Fibroblast of skin of right quadriceps (primary cell): ENCODE measurements around the gene ENTREP3.

Experiments
- DNase-seq: peaks from one replicate; pipeline ENCODE4 v3.0.0-alpha.2; 2013

ENTREP3 gene

GRCh38 chr1:155277902-155278688 lies 22.8 kb upstream of the ENTREP3 start:
- DNase-seq = peak; percentile 28

DNA sequence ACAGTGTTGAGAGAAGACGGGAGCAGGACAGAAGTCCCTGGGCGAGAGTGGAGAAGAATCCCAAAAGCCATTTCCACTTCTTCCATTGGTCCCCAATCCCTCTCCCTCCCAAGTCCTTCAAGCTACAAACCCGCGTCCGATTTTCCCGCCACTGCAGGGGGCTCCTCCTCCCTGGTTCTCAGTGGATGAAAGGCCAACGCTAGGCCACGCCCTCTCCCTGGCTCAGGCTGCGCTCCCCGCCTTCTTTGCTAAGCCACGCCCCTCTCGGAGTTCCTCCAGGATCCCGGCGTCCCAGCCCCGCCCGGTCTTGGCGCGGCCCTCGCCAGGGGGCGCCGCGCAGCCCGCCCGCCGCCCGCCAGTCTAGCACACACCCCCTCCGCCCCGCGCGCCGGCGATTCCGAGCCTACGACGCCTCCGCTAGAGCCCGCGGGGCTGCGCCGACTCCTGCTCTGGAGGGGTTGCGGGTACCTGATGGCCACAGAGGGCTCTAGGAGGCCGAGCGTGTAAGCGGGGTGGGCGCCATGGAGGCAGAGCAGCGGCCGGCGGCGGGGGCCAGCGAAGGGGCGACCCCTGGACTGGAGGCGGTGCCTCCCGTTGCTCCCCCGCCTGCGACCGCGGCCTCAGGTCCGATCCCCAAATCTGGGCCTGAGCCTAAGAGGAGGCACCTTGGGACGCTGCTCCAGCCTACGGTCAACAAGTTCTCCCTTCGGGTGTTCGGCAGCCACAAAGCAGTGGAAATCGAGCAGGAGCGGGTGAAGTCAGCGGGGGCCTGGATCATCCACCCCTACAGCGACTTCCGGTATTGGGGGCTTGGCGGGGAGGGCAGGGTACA lies 22.0 kb upstream of the ENTREP3 start, which contains the start of gene HCN3:
Gene HCN3, plus strand, starts transcription at position 394 of the 832 bp plus-strand sequence. Its CDS starts 128 bp downstream, at position 522.
- DNase-seq = peak; percentile 94

- DNase-seq = peak; percentile 95
Measured at GRCh38 chr1:155273343-155274245, 18.3 kb upstream of the ENTREP3 start, which contains the start of gene CLK2. TSS of gene CLK2 (minus strand) at chr1:155273504. CDS start at chr1:155270977, 2,527 bp downstream.

DNA sequence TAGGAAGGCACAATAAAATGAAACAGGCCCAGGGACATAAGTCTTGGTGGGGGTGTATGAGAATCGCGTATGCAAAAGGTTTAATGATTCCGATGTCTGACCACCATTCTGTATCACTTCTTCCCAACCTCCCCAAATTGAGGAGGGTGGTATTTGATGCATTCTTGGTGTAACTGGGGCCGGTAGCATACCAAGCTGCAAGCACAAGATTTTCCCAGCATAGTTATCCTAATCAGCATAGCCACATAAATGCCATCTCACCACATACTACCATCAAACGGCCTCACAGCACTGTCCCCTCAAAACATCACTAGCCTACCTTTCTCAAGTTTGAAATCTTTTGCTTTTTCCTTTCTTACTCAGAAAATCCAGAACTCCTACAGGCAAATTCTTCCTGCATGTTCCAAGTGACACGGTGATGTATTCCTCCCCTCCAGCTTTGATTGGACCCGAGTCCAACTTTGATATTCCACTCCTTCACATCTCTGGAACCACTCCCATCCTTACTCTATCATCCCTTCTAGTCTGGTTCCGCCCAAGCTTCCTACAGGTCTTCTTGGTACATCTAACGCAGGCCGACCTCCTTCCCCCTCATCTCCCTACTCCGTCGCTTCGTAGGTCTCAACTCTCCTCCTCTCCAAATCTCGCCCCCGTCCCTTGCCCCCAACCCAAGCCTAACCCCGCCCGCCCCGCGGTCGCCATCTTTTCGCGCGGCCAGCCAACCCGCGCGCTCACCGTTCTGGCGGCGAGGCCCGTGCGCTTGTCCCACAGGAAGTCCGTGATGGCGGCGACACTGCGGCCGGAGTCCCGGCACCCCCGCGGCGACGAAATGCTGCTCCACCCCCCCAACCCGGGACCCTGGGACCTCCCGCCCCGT lies 17.4 kb upstream of the ENTREP3 start:
- peak; percentile 54 for DNase-seq

DNA sequence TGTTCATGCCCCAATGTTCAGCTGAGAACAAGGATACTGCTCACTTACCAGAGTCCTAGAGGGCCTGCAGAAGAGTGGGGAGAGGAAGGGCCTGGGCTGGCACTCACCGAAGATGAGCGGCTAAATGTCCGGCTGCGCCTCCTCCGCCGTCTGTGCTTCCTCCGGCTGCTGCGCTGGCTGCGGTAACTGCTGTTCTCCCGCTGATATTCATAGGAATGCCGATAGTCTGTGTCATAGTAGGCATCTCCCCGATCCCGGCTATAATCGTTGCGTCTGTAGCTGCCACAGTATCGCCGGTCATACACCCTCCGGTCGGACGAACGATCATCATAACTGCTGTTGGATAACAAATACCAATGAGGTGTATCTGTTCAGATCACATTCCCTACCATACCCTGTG lies 14.1 kb upstream of the ENTREP3 start:
- no peak for DNase-seq

GRCh38 chr1:155268630-155269029 lies 13.3 kb upstream of the ENTREP3 start:
- no peak for DNase-seq

- DNase-seq = no peak
Measured at GRCh38 chr1:155267373-155267772, 12.1 kb upstream of the ENTREP3 start.

GRCh38 chr1:155266553-155266952 lies 11.3 kb upstream of the ENTREP3 start:
- no peak for DNase-seq

- no peak for DNase-seq
Measured at GRCh38 chr1:155263067-155263466, 7.8 kb upstream of the ENTREP3 start.

DNA sequence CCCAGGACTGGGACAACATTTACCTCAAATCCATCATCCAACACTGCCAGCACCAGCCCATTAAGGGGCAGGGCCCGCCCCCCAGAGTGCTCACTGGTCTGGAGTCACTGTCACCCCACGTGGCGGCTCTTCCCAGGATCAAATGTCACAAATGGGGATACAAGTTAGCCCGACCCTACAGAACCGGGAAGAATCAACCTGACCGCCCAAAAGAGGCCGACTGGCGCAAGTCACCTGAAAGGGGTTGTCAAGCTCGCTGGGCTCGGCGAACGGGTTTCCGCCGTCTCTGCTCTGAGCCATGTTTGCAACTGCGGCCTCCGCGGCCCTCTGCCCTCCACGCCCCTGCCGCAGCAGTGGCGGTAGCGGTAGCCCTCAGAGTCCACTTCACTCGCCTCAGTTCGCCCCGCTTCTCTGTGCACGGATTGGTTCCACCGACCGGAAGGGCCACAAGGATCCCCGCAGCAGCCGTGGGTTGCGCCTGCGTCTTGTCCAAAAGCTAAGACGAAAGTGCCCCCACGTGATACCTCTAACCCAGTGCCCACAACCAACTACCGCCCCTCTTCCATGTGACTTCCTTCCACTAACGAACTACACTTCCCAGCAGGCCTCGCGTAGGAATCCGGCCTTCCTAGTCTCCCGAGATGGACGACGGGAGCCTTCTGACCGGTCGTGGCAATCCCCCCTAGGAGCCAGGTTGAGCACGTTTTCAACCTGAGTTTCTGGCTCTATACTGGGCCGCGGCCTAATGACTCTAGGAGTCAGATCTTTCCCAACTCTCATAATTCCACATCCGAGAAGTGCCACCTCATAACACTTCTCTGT lies 6.8 kb upstream of the ENTREP3 start, which contains the start of gene SCAMP3:
Gene SCAMP3, minus strand, starts transcription at position 509 of the 822 bp plus-strand sequence. Its CDS starts 209 bp downstream, at position 300.
- peak; percentile 97 for DNase-seq

GRCh38 chr1:155261493-155261851 lies 6.2 kb upstream of the ENTREP3 start:
- DNase-seq = no peak

GRCh38 chr1:155260276-155260675 lies 5.0 kb upstream of the ENTREP3 start:
- no peak for DNase-seq

- DNase-seq = no peak
Measured at GRCh38 chr1:155256058-155256852, 972 bp upstream of the ENTREP3 start.

- no peak for DNase-seq
Measured at GRCh38 chr1:155254714-155255242, 505 bp downstream of the ENTREP3 start.

GRCh38 chr1:155254228-155254713 lies 1.0 kb downstream of the ENTREP3 start:
- DNase-seq = no peak

DNA sequence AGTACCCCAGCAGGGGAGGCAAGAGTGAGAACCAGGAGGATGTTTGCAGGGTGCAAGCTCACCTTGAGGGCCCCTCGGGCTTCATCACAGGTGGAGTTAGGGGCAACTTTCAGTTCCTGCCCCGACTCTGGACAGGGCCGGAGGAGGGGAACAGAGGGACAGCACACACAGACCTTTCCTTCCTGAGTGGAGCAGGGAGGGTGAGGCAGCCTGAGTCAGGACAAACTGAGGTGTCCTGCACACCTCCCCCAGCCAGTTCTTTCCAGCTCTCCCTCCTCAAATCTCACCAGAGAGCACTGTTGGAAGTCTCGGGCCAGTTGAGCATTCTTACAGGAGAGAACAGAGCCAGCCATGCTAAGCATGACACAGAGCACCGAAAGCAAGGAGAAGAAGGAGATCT lies 1.5 kb downstream of the ENTREP3 start:
- DNase-seq = no peak

GRCh38 chr1:155253208-155253607 lies 2.1 kb downstream of the ENTREP3 start:
- no peak for DNase-seq

- no peak for DNase-seq
Measured at GRCh38 chr1:155251566-155251965, 3.7 kb downstream of the ENTREP3 start.
